HG03354 (cell line): Measurements from ENCODE around the gene TRIAP1.
"Not testable (repeated sequence)": the region's sequence is repeated elsewhere in the genome, so short reads cannot be mapped to it uniquely, and the experiment has no call there.

Experiments
- ATAC-seq: cut with Tn5 transposase; IDR thresholded peaks from one replicate; pipeline ENCODE4 v1.9.1; 2021; ENCODE audit warnings: mild to moderate bottlenecking; ENCODE audit not compliant: unreplicated experiment, poor library complexity, severe bottlenecking

TRIAP1 gene

DNA sequence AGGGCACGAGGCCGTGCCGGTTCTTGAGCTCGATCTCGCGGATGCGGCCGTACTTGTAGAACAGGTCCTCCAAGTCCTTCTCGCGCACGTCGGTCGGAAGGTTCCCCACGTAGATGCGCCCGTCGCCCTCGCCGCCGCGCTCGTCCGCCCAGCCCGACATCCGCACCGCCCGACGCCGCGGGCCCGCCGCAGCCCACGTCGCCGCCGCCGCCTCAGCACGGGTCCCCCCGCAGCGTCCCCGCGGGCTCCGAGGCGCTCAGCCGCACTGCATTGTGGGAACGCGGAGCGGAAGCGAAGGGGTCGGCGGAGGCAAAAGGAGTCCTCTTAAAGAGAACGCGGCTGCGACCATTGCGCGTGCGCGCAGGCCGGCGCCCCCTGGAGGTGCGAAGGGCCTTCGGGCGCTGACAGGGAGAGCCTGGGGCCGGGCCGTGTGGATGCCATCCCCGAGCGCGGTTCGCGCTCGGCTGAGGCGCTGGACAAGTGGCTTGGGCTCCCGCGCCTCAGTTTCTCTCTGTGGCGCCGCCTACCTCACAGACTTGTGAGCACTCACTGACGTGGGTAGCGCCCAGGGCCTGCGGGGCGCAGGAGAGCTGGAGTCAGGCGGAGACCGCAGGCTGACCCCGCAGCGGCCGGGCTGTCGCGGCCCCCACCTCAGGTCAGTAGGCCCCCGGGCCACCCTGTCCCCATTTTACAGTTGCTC, 23.4 kb upstream of the TRIAP1 start, which contains the start of gene SRSF9:
TSS of gene SRSF9 (minus strand) at position 299 of the 700 bp plus-strand sequence. CDS start at position 160, 139 bp downstream.
- ATAC-seq = peak; percentile 89

- ATAC-seq = peak; percentile 38
Measured at GRCh38 chr12:120468821-120469449, 22.8 kb upstream of the TRIAP1 start.

DNA sequence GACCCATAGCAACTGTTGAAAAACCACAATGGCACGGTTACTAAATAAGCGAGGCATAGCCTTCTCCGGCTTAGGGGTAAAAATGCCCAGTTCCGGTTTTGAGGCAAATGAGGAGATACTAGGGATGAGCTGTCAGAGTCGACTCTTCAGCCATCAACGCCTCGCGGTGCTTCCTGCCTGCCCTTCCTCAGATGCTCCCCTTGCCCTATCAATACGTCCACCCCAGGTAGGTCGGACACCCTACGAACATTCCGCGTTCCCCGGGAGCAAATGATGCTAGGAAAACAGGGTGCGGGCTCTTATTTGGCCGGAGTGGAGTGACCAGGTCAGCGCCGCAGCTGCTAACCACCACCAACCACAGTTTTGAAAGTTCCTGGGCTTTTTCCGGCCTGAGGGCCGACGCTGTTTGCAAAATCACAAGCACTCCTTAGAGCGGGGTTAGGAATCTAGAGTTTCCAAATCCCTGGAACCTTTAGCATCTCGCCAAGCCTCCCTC, 22.2 kb upstream of the TRIAP1 start:
- ATAC-seq = no peak

DNA sequence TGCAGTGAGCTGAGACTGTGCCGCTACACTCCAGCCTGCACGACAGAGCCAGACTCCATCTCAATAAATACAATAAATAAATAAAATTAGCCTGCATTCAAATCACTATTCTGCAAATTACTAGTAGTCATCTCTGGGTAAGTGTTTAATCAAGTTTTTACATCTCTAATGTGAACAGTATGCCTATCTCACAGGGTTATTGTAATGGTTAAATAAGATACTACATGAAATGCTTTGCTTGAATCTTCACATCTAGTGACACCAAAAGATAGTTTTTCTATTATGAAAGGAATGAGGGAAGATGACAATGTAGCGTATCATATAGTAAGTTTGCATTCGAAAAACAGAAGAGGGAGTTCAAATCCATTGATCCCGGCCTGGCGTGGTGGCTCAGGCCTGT, 21.3 kb upstream of the TRIAP1 start:
- no peak for ATAC-seq

GRCh38 chr12:120466560-120467315, 20.6 kb upstream of the TRIAP1 start:
- no peak for ATAC-seq

GRCh38 chr12:120465756-120466155, 19.6 kb upstream of the TRIAP1 start:
- ATAC-seq = no peak

DNA sequence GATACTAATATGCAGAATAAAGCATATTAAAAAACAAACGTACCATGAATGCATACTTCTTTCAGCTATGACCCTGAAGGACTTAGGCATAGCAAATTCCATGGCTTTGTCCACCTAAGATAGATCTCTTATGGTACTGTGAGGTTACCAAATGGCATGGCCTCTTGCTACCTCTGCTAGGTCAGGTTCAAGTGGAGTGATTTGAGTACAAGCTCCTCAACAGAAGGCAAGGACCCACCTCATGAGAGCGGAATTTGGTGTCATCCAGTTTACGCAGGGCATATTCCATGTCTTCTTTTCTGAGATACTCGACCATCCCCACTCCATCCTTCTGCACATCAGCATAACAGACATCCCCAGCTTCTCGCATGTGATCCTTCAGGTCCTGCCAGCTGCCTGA, 17.5 kb upstream of the TRIAP1 start:
- ATAC-seq = no peak

GRCh38 chr12:120462099-120462640, 16.0 kb upstream of the TRIAP1 start:
- no peak for ATAC-seq

- ATAC-seq = no peak
Measured at GRCh38 chr12:120460157-120460556, 14.0 kb upstream of the TRIAP1 start.

- ATAC-seq = no peak
Measured at GRCh38 chr12:120457133-120457532, 10.9 kb upstream of the TRIAP1 start.

- no peak for ATAC-seq
Measured at GRCh38 chr12:120455302-120455701, 9.1 kb upstream of the TRIAP1 start.

DNA sequence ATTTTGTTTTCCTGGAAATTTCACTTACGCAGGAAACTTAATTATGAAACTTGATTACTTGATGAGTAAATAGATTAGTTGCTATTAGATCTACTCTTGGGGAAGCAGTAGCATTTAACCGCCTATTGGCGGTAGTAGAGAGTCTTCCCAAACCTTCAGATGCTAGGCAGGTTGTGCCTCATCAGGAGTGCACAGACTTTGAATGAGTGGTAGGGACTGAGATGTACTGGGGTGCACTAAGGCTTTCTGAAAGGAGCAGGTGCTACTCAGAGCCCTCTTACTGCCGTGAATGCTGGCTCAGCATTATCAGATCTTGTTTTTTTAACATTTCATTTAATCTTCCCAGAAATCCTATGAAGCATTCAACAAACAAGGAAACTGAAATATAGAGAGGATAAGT, 7.8 kb upstream of the TRIAP1 start:
- peak; percentile 63 for ATAC-seq

DNA sequence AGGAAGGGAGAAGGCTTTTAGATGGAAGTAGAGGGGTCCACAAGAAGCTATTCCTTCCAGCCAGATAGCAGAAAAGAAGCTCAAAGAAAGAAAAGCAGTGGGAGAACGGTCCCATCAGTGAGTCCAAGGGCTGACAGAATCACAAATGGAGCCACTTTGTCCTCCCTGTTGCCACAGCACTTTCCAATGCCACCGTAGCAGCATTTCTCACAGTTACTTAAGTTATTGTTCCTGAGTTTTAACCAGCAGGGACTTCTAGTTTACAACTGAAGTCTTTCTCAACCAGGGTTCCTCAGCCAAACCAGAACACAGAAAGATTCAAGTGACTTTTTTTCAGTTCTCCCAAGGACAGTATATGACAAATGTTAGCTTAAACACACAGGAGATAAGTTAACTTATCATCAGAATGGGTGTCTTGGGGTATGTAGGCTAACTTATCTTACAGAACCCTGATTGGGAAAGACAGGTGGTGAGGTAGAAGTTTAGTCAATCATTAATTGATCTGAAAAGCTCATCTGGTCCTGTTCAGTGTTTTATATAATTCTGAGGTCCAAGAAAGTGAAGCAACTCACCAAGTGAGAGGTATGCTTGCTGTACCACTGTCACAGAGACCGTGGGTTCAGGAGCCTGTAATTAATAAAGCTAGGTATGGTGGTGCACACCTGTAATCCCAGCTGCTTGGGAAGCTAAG, 7.0 kb upstream of the TRIAP1 start:
- ATAC-seq = no peak

DNA sequence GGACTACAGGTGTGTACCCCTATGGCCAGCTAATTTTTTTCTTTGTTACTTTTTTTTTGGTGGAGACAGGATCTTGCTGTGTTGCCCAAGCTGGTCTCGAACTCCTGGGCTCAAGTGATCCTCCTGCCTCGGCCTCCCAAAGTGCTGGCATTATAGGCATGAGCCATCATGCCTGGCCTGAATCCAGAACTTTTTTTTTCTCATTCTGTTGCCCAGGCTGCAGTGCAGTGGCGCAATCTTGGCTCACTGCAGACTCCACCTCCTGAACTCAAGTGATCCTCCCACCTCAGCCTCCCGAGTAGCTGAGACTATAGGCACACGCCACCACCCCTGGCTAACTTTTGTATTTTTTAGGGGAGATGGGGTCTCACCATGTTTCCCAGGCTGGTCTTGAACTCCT, 6.3 kb upstream of the TRIAP1 start:
- ATAC-seq = not testable (repeated sequence)

DNA sequence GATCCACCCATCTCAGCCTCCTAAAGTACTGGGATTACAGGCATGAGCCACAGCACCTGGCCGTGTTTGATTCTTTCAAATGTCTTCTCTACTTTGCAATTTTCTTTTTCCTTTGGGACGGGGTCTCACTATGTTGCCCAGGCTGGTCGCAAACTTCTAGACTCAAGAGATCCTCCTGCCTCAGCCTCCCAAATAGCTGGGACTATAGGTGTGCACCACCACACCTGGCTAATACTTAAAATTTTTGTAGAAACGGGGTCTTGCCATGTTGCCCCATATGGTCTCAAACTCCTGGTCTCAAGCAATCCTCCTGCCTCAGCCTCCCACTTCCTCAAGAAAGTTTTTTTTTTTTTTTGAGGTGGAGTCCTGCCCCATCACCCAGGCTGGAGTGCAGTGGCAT, 1.8 kb upstream of the TRIAP1 start:
- no peak for ATAC-seq

GRCh38 chr12:120446844-120447178, 627 bp upstream of the TRIAP1 start:
- not testable (repeated sequence) for ATAC-seq

- no peak for ATAC-seq
Measured at GRCh38 chr12:120444676-120445075, 1.5 kb downstream of the TRIAP1 start.

DNA sequence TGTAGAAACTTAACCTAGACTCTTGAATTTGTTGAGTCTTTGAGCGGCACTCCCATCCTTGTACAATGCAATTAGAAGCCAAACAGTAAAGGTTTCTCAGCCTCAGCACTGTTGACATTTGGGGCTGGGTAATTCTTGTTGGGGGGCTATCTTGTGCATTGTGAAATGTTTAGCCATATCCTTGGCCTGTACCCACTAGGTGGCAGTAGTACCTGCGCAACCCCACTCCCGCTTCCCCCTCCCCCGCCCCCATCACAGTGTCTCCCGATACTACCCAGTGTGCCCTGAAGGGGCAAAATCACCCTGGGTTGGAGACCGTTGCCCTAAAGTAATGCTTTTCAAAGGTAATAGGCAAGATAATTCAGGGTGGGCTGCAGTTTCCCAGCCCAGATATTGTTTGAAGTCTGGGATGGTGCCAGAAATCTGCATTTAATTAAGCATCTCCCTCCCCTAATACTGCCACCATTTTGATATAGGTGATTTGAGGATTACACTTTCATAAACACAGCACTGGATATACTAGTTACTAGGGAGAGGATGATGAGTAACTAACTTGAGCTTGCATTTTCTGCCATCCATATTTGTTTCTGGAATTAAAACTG, 6.4 kb downstream of the TRIAP1 start:
- ATAC-seq = no peak

GRCh38 chr12:120438495-120439198, 7.5 kb downstream of the TRIAP1 start:
- peak; percentile 11 for ATAC-seq
